NT2/D1 (cell line): ENCODE results near the gene RBM12.
A peak's percentile ranks its signal among the peaks of the same experiment; 100 is the strongest.

Experiments used
- YY1 ChIP-seq: IDR thresholded peaks from 2 replicates; pipeline ENCODE4 v1.6.1; 2011; ENCODE audit not compliant: insufficient read length, insufficient read depth
- ZNF274 ChIP-seq: IDR thresholded peaks from 2 replicates; pipeline ENCODE4 v1.6.1; 2011; ENCODE audit warnings: mild to moderate bottlenecking, low read depth, low read length

DNA sequence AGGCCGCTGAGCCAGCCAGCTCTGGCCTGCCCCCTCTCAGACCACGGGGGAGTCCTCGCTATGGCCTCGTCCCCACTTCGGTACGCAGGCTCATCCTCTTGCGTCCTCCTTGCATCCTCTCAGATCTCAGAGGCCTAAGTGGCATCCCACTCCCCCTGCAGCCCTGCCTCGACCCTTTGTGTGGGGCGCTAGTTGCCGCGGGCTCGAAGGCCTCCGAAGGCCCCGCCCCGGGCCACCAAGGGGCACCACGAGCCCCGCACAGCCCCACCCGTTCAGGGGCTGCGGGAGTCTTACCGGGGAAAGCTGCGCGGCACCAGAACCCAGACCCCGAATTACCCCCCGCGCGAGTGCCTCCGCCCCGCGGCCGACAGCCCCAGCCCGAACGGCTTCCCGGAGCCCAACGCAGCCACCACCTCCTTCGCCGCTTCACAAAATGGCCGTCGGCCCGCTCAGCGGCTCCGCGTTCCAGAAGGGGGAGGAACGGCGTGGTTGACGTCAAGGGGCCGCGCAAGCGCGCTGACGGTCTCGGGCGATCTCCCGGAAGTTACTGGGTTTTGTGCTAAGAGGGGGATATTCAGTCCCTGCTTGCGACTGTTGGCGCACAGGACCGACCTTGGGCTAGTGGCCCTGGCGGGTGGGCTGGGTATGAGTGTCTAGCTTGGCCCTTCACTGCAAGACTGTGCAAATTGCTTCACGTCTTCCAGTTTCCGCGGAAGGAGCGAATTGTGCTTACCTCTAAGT is at the start of gene RBM12, which contains the start of gene CPNE1:
- TF ChIP-seq YY1 (peak; percentile 92), ZNF274 (no peak)
